ENCODE results near the gene AZGP1.
"Not testable (repeated sequence)": the region's sequence is repeated elsewhere in the genome, so short reads cannot be mapped to it uniquely, and the experiment has no call there.

AZGP1 gene

DNA sequence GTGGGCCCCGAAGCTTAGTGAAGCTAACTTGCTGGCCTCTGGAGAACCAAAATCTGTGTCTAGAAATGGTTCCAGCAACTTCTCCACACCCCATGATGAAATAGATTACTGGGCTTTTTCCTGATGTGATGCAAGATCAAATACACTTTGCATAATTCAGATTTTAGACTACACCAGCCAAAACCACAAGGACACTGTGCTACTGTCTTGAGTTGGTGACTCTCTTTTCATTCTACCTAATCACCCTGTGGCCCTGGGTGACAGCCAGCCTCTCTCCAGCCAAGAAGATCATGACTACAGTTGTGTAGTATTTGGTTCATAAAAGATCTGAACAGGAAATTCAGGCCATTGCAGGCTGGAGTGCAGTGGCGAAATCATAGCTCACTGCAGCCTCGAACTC is 22.2 kb downstream of the AZGP1 start:
- FAIRE-seq (no peak), DNase-seq (ENCODE audit: insufficient read length, low spot score) (no peak)

DNA sequence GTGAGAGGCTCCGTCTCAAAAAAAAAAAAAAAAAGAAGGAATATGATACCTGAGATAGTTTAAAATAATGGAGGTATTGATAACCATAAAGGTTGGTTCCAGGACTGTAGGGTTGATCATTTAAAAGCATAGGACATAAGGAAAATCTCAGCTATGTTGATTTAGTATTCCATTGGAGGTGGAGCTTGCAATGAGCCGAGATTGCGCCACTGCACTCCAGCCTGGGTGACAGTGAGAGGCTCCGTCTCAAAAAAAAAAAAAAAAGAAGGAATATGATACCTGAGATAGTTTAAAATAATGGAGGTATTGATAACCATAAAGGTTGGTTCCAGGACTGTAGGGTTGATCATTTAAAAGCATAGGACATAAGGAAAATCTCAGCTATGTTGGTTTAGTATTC is 23.2 kb downstream of the AZGP1 start:
- DNase-seq (ENCODE audit: insufficient read length, low spot score); FAIRE-seq: not testable (repeated sequence)

DNA sequence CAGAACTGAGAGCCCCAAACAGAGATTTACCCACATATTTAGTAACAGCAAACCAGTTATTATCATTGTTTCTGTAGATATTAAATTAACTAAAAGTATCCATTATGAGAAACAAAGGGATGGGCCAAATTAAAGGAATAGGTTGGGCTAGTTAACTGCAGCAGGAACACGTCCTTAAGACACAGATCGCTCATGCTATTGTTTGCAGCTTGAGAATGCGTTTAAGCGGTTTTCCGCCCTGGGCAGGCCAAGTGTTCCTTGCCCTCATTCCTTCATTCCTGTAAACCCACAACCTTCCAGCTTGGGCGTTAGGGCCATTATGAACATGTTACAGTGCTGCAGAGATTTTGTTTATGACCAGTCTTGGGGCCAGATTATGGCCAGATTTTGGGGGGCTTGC is 25.0 kb downstream of the AZGP1 start:
- DNase-seq (ENCODE audit: insufficient read length, low spot score); FAIRE-seq: not testable (repeated sequence)

DNA sequence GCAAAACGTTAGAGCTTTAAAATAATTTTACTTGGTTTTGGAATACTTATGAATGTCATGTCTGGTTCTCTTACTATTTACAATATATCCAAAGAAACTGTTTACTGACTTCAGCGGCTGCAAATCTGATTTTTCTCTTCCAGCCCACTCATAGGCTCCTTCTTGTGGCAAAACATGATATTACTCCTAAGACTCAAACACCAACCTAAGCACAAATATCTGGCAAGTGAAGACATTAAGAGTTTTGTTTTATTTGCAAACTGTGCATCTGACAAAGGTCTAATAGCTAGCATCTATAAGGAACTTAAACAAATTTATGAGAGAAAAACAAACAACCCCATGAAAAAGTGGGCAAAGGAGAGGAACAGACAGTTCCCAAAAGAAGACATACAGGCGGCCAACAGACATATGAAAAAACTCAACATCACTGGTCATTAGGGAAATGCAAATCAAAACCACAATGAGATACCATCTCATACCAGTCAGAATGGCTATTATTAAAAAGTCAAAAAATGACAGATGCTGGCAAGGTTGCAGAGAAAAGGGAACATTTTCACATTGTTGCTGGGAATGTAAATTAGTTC is 26.1 kb downstream of the AZGP1 start:
- FAIRE-seq, result no peak
- DNase-seq (ENCODE audit: insufficient read length, low spot score), result no peak

DNA sequence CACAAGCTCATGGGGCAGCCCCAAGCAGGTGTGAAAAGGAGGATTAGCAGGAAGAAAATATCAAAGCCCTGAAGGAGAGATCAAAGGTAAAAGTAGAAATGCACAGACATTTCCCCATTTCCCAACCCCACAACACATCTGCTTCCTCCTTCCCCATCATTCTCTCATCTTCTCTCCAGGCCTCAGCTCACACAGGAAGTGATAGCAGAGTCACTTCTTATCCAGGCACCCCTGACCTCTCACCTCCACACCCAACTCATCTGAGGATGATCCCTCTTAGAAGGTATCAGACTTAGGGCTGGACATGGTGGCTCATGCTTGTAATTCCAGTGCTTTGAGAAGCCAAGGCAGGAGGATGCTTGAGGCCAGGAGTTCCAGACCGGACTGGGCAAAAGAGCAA is 28.2 kb downstream of the AZGP1 start:
- no peak for FAIRE-seq
- no peak for DNase-seq (ENCODE audit: insufficient read length, low spot score)

DNA sequence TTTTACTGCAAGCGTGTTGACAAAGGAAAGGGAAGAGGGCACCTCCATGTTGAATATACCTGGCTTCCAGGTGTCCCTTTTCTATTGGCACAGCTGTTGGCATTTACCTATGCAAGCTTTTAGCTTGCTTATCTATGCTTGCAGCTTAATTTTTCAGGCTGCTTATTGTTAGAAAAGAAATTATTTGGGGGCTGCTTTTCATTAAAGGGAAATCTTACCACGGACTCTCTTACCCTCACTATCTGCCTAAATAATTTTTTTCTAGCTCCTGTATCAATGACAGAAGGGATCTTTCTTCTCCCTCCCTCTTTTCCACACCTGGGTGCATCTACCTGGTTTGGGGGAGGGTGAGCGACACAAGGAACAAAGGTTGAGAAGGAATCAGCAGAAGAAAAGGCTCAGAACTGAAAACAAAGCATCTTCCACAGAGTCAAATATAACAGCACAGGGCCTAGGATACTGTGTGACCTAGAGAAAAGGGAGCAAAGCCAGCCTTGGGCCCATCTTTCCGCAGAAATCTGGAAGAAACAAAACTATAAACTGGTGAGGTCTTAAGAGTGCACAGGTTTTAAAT is 31.2 kb downstream of the AZGP1 start:
- DNase-seq (ENCODE audit: insufficient read length, low spot score) (no peak), FAIRE-seq (no peak)

DNA sequence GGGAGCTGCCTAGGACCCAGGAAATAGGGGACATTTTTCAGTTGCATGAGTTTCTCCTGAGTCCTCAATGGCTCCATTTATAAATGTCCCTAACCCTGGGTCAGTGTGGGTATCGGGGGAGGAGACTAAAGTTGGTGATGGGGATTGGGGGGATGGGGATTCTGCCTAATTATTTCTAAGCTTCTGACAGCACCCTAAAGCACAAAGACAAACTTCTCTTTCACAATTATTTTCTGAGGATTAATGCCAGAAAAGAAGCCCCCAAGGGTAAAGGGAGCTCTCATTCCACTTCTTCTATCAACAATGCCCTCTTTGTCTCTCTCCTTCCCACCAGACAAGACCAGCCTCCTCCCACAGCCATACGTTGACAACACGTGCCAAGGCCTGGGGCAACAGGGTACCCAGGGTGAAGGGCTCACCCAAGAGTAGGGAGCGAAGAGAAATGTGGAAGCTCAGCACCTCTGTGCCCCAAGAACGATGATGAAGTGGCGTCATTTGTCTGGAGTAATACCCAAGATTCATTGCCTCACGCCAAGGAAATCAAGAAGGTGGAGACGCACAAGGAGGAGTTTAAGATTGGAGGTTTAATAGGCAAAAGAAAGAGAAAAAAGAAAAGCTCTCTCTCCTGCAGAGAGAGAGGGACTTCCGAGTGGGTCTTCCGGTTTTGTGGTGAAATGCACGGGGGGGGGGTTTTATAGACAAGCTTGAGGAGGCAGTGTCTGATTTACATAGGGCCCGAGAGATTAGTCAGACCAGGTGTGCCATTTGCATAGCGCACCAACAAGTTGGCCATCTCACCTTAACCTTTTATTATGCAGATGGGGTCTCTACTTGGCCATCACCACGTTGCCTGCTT is 32.0 kb downstream of the AZGP1 start:
- DNase-seq (ENCODE audit: insufficient read length, low spot score) (no peak), FAIRE-seq (no peak)

DNA sequence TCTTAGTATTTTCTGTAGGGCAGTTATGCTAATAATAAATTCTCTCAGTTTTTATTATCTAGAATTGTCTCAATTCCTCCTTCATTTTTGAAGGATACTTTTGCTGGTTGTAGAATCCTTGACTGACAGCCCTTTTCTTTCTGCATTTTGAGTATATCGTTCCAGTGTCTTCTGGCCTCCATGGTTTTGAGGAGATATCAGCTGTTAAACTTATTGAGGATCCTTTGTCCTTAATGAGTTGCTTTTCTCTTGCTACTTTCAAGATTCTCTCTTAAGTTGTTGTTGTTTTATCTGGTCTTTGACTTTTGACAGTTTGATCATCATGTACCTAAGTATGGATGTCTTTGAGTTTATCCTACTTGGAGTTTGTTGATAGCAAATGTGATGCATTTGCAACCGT is 37.5 kb downstream of the AZGP1 start:
- FAIRE-seq, result no peak
- DNase-seq (ENCODE audit: insufficient read length, low spot score), result no peak

DNA sequence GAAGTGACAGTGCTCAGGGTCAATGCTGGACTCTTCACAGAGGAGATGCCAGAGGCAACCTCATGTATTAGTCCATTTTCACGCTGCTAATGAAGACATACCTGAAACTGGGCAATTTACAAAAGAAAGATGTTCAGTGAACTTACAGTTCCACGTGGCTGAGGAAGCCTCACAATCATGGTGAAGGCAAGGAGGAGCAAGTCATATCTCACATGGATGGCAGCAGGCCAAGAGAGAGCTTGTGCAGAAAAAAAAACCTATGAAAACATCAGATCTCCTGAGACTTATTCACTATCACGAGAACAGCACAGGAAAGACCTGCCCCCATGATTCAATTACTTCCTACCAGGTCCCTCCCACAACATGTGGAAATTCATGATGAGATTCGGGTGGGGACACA is 40.8 kb downstream of the AZGP1 start:
- DNase-seq (ENCODE audit: insufficient read length, low spot score); FAIRE-seq: not testable (repeated sequence)

DNA sequence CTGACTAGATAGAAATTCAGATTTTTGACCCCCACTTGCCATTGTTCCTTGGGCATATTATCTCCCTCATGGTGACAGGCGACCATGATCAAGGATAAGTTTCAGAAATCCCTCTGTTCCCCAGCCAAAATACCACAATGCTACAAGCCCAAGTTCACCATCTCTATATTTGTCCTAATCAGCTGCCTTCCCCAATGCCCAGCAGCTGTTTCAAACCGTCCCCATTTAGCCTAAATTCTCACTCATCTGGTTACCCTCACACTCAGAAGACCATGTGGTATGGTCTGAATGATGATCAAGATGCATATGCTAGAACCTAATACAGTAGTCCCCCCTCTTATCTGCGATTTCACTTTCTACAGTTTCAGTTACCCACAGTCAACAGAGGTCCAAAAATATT is 45.5 kb downstream of the AZGP1 start:
- DNase-seq (ENCODE audit: insufficient read length, low spot score) (no peak), FAIRE-seq (no peak)

DNA sequence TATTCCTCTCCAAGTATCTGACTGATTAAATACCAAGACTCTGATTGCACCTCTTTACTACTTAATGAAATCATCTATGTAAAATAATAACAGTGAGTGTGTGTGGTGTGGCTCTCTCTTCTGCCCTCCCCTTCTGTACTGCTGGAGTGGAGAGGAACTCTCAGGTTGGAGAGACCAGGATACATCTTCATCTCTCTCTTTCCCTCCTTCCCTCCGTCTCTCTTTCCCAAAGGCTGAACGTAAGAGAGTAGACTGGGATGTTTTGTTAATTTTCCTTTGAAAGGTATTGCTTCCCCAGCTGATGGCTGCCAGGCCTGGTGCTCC is 46.1 kb downstream of the AZGP1 start:
- DNase-seq (ENCODE audit: insufficient read length, low spot score) (no peak), FAIRE-seq (no peak)

DNA sequence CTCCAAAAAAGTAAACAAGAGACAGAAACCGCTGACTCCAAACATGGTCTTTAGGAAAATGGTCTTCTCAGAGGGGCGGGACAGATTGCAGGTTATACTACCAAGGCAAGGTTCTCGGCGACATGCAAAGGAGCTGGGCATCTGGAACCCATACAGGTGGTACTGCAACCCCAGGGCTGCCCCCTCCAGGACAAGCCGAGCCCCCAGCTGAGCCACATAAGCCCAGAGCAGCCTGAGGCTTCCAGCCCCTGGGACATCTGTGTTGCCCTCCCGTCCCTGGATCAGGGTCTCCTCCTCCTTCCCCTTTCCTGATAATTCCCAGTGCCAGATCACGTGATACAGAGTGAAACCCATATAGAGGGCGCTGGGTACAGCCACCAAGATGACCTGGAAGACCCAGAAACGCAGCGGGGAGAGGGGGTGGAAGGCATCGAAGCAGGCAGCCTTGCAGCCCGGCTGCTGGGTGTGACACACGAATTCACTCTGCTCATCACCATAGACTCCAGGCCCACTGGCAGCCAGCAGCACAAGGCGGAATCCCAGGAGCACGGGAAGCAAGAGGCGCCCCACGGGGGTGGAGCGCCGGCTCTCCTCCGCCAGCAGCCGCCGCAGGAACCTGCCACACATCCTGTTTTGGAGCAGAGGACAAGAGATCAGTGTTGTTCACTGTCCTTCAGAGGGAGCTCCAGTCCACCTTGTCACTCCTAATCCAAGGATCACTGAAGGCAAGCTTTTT is 46.7 kb downstream of the AZGP1 start, which contains the start of gene GJC3:
TSS of gene GJC3 (minus strand) at position 627 of the 736 bp plus-strand sequence. CDS start at position 627, 0 bp downstream.
- FAIRE-seq, result peak; percentile 26
- DNase-seq (ENCODE audit: insufficient read length, low spot score), result peak; percentile 54

DNA sequence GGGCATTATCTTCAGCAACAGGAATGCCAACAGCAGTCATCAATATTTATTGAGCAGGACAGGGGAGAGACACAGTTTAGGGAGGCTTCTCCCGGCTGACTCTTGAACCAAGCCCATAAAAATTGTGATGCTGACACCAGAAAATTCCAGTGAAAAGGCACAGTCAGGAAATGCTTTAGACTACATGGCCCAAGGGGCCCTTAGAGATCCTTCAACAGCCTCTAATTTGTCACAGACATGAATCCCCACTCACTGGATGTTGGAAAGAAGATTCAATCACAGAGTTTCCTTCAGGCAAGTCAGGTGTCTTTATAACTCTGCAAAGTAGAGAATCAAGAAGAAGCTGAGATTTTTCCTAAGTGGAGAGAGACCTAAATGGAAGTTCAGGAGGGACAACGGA is 47.6 kb downstream of the AZGP1 start:
- DNase-seq (ENCODE audit: insufficient read length, low spot score) (no peak), FAIRE-seq (no peak)

DNA sequence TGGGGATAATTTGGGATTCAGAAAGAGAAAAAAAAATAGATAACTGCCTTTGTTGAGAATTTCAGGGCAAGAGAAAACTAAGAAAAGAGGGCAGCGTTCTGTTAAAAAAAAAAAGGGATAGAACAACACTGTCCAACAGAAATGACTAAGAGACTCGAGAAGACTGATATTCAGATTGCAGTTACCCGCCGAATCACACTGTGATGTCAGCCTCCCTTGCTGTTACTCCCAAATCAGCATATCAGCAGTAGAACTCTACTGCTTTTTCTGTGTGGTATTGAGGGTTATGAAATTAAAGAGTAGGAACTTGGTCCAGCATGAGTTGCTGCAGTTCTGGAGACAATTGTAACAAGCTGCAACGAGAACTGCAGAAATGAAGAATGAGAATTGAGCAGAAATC is 48.3 kb downstream of the AZGP1 start:
- DNase-seq (ENCODE audit: insufficient read length, low spot score) (no peak), FAIRE-seq (no peak)

DNA sequence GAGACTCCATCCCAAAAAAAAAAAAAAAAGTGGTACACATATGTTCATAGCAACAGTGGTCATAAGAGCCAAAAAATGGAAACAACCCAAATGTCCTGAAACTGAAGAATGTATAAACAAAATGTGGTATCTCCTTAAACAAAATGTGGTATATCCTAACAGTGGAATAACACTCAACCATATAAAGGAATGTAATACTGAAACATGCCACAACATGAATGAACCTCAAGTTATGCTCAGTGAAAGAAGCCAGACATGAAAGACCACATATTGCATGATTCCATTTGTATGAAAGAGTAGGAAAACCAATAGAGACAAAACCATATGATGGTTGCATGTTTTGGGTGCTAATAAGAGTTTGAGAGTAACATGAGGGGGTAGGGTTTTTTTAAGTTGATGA is 49.5 kb downstream of the AZGP1 start:
- DNase-seq (ENCODE audit: insufficient read length, low spot score), result no peak
- no peak for FAIRE-seq

DNA sequence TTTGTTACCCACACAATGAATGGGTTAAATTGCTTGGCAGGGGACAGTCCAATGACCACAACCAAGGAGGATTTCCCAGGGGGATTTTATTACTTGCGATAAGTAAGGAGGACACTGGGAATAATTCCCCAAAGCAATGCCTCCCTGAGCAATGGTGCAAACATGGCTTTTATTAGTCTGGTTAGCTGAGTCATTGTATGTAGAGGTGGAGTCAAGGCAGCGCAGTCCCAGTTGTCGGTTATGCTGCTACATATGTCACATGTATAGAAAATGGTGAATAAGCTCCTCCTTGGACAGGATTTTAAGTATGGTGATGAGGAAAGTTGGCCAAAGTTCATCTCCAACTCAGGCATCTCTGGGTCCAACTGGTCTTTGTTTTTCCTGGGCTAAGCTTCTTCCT is 52.6 kb downstream of the AZGP1 start:
- no peak for DNase-seq (ENCODE audit: insufficient read length, low spot score)
- FAIRE-seq, result no peak

DNA sequence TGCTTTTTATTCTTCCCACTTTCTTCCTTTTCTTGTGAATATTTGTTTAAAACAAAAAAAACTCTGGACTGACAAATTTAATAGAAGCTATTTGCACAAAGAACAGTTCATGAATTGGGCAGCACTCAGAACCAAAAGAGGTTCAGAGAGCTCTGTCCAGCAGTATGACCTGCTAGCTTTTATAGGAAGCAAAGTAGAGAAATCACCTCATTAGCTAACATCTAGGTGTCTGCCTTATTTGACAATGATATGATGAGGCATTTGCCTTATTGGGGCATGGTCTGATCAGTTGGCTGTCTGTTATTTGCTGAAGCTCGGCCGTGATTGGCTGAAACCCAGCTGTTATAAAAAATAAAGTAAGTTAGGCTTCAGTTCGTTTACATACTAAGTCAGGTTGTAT is 55.7 kb downstream of the AZGP1 start:
- FAIRE-seq (no peak), DNase-seq (ENCODE audit: insufficient read length, low spot score) (no peak)

DNA sequence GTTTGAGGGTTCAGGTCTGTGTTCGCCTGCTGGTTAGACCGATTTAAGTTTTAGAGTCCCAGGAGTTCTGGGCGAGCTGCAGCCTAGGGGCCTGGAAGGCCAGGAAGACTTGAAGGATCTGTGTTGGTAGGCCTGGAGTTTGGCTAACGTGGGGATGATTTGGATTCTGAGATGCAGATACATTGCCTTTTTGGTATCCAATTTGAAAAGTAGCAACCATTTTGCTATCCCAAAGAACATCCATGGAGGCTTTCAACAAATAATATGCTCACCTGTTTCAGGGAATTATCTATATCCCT is 56.1 kb downstream of the AZGP1 start:
- FAIRE-seq (no peak), DNase-seq (ENCODE audit: insufficient read length, low spot score) (no peak)

DNA sequence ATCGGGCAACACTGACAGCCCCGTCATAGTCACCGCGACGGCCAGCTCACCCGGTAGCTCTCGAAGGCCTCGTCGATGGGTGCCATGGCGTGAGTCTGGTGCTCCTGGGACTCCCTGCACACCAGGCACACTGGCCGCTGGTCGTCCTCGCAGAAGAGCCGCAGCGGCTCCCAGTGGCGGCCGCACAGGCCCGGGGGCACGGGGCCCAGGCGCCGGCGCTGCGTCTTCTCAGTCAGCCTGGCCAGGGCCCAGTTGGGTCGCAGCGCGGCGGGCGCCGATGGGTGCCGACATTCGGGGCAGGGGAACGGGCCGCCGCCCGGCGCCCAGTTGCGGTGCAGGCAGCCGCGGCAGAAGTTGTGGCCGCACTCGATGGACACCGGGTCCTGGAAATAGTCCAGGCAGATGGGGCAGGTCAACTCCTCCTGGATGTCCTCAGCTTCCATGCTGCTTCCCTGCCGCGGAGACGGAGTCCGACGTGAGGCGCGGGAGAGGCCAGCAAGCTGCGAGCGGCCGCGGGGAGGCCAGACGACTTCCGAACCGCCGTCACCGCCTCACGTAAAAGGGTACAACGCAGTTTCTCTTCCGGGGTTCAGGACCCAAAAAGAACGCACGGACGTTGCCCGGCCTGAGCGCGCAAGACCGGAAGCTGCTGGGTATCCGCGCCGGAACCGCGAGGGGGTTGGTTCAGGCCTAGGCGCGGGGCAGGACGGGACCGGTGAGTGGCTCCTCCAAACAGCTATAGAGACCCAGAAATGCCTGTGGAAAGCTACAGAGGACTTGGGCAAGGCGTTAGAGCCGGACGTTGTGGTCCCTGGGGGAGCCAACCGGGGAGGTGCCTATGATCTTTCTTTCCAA is 56.6 kb downstream of the AZGP1 start, which contains the start of gene TRIM4:
TSS of gene TRIM4 (minus strand) at position 572 of the 855 bp plus-strand sequence. CDS start at position 443, 129 bp downstream.
- FAIRE-seq (no peak), DNase-seq (ENCODE audit: insufficient read length, low spot score) (peak; percentile 76)
